AG10803 (cell line): ENCODE data around the gene PLCB1.

ENCODE experiments used
- DNase-seq: peaks from one replicate; pipeline ENCODE4 v3.0.0; 2010; ENCODE audit warnings: low read depth
- H3K4me3 ChIP-seq: 2 replicates; pipeline ENCODE4 v1.5.1; 2011; ENCODE audit warnings: mild to moderate bottlenecking, low read length, control low read depth
- TF ChIP-seq, protein P1 (sequence below): conservative IDR thresholded peaks from 2 replicates; pipeline ENCODE4 v1.5.1; 2011; ENCODE audit warnings: mild to moderate bottlenecking, low read length, control low read depth, inconsistent platforms

Gene PLCB1

DNA sequence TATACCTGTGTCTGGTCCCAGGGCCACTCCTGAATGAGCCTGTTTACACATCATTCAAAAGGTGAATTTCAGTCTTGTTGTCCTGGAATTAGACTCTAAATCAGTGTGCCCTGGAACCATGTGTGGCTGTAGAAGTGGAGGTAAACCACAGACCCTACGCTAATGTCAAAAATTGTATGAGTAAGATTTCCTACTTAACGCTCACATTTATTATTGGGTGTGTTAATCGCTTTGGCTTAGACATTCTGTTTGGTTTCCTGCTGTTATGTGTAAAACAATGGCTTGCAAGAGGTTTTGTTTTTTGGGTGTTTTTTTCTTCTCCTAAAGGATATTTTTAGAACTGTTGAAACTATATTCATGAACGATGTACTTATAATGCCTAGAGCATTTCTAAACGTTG lies 19.3 kb downstream of the PLCB1 start:
- no peak for DNase-seq
- TF ChIP-seq, protein P1, sequence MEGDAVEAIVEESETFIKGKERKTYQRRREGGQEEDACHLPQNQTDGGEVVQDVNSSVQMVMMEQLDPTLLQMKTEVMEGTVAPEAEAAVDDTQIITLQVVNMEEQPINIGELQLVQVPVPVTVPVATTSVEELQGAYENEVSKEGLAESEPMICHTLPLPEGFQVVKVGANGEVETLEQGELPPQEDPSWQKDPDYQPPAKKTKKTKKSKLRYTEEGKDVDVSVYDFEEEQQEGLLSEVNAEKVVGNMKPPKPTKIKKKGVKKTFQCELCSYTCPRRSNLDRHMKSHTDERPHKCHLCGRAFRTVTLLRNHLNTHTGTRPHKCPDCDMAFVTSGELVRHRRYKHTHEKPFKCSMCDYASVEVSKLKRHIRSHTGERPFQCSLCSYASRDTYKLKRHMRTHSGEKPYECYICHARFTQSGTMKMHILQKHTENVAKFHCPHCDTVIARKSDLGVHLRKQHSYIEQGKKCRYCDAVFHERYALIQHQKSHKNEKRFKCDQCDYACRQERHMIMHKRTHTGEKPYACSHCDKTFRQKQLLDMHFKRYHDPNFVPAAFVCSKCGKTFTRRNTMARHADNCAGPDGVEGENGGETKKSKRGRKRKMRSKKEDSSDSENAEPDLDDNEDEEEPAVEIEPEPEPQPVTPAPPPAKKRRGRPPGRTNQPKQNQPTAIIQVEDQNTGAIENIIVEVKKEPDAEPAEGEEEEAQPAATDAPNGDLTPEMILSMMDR = no peak
- H3K4me3 ChIP-seq = no peak overlapping the region

DNA sequence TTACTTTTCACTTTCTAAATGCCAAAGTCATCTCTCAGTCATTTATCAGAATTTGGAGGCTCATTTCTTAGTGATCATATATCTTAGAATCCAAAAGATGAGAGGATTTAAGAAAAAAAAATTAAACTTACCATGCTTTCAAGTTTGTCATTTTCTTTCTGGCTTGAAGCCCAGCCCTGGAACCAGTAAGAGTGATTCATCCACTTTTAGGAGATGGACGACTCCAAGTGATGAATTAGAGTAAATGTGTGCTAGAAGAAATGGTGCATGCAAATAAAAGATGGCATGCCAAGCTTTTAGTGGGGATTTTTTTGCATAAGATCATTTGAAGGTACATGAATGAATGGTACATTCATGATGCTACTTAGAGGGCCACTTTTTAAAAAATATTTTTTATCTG lies 20.1 kb downstream of the PLCB1 start:
- TF ChIP-seq, protein P1 = no peak
- peak; percentile 61 for DNase-seq
- no peak overlapping the region for H3K4me3 ChIP-seq

DNA sequence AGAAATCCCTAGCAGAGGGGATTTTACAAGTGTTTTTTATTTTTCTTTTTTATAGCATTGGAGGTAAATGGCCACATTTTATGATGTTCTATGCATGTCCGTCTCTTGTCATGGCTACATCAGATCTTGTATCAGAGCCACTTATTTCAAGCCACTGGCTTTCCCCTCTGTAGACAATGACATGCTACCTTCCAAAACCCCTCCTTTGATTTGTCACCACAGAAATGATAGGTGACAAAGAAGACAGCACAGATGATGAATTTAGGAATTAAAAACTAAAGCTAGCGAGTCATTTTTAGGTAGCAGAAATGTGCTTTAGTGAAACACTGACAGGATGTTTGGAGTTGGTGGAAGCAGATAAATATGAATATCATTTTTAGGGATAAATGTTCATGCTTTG lies 20.8 kb downstream of the PLCB1 start:
- DNase-seq = no peak
- TF ChIP-seq, protein P1 = no peak
- H3K4me3 ChIP-seq = no peak overlapping the region

DNA sequence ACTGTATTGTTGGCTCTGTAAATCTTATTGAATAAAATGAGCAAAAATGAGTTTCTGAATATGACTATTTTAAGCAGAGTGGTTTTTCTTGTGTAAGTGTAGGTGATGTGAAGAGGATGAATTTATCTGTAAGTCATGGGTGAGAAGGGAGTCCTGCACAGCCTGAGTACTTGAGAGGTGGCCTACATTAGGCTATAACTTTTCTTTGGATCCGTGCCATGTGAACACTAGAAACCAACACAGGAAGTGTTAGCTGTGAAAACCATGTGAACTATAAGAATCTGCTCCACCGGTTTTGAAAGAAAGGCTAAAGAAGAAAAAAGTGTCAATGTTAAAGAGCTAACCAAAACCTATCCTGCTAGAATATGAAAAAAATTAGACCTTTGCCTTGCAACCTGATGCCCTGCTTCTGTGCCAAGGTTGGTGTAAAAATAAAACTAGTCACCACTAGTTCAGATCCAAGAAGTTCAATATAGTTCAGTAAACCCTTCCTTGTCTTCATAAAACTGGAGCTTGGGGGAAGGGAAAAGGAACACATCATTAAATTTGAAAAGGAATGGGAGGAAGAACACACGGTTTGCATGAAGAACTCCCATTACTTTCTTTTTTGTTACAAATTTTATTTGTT lies 21.3 kb downstream of the PLCB1 start:
- no peak overlapping the region for H3K4me3 ChIP-seq
- TF ChIP-seq, protein P1 = no peak
- no peak for DNase-seq

DNA sequence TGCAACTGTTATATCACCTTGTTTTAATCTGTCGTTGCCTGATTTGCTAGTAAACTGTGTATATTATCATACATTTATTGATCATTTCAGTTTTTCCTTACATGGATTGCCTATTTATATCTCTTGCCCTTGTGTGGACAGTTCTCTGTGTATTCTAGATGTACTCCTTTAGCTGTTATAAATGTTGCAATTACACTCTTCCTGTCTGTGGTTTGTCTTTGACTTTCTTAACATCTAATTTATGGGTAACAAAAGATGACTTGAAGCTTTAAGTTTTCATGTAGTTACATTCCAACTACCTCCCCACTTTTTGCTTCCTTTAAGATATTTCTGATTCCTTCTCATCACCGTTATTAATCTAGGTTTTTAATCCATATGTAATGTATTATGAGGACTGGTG lies 22.6 kb downstream of the PLCB1 start:
- no peak for DNase-seq
- TF ChIP-seq, protein P1 = no peak
- no peak overlapping the region for H3K4me3 ChIP-seq

DNA sequence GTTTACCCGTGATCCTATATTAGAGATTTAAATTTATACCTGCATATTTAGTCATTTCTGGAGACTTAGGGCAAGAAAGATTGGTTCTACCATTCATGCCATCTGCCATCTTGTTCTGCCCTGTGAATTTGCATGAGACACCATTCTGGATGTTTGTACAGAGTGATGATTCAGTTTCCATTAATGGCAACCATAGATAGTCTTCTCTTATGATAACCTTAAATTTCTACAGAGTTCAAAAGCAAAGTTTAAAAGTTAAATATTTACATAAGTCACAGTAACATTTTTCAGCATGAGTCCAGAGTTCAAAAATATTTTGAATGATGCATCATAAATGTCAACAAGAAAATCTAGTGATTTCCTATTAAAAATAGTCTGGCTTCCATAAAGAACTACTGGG lies 23.2 kb downstream of the PLCB1 start:
- no peak for DNase-seq
- H3K4me3 ChIP-seq = no peak overlapping the region
- TF ChIP-seq, protein P1 = no peak

DNA sequence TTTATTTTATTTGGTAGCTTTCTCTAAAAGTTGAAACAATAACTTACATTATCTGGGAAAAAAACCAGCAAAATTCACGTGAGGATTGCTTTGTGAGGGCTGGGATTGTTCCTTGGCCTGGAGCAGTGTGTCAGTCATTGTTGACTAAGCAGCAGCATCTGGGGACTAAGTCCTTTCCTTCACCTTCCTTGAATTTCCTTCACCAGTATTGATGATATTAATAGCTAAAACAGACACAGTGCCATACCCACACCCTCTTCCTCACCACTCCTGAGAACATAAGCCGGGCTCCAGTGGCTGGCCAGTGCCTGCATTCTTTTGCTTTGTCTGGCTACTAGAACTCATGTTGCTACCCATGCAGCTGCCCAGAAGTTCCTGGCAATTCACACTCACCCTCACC lies 23.7 kb downstream of the PLCB1 start:
- TF ChIP-seq, protein P1 = no peak
- peak; percentile 27 for DNase-seq
- no peak overlapping the region for H3K4me3 ChIP-seq
